ENCODE data around the gene MTIF3. TPM values are rescaled to one million over a fixed set of nuclear protein-coding genes. Genes with fewer than 3 reads are reported as not detected.
"Not testable (repeated sequence)": the region's sequence is repeated elsewhere in the genome, so short reads cannot be mapped to it uniquely, and the experiment has no call there.

The MTIF3 gene
- total and polyA plus RNA-seq, 12 donors = 103 to 217 (median 122) TPM

GRCh38 chr13:27403203-27403678, 47.1 kb downstream of the MTIF3 start:
- intact Hi-C loops (cut with DNase I) = loop anchor here in 1 of 10 donors (10.0 kb wide), 1 partner anchor 132 kb away; no protein-coding TSS in a partner anchor
- H3K27ac ChIP-seq = peak overlapping the region in 6 of 10 donors; percentile 17 to 78 (median 44)
- 15 to 26% methylated on average over 3 of the region's 3 CpGs for WGBS, 2 donors

GRCh38 chr13:27401210-27401609, 49.2 kb downstream of the MTIF3 start:
- Histone ChIP-seq H3K27ac (no peak overlapping the region), H3K4me1 (peaks cover 0 to 21% (median 13%) of the 10 kb centered on the region in 9 donors), H3K9me3 (no peaks in the 10 kb centered on the region), H3K27me3 (peaks cover 0 to 17% (median 1%) of the 10 kb centered on the region in 7 donors), H3K4me3 (no peak overlapping the region), H3K36me3 (no peaks in the 10 kb centered on the region)
- intact Hi-C loops (cut with DNase I) = loop anchor here in 1 of 10 donors (10.0 kb wide), 1 partner anchor 134 kb away; no protein-coding TSS in a partner anchor
- no peak for TF ChIP-seq CTCF (IDR thresholded peaks at IDR 0.05)
- peak in 1 of 2 donors; percentile 23 for DNase-seq
- WGBS, 2 donors = 61 to 65% methylated on average over 3 of the region's 3 CpGs
- peak in 4 of 8 donors; percentile 39 to 49 (median 43) for ATAC-seq

More at GRCh38 chr13:27403203-27403678, 47.1 kb downstream of the MTIF3 start:
- Histone ChIP-seq H3K36me3 (no peaks in the 10 kb centered on the region), H3K9me3 (no peaks in the 10 kb centered on the region), H3K4me3 (no peak overlapping the region), H3K4me1 (peaks cover 0 to 21% (median 13%) of the 10 kb centered on the region in 9 donors), H3K27me3 (no peaks in the 10 kb centered on the region)
- ATAC-seq = peak in 7 of 8 donors; percentile 36 to 69 (median 50)
- DNase-seq = no peak
- TF ChIP-seq CTCF (IDR thresholded peaks at IDR 0.05) = no peak

- 80 to 97% methylated on average over 6 of the region's 6 CpGs for WGBS, 2 donors
- Histone ChIP-seq H3K4me1 (peaks cover 0 to 21% (median 13%) of the 10 kb centered on the region in 9 donors), H3K27me3 (peaks cover 0 to 22% (median 3%) of the 10 kb centered on the region in 7 donors)
- H3K36me3 ChIP-seq, H3K4me3 ChIP-seq, H3K9me3 ChIP-seq, DNase-seq, ATAC-seq, H3K27ac ChIP-seq: not testable (repeated sequence)
- intact Hi-C loops (cut with DNase I) = loop anchor here in 1 of 10 donors (10.0 kb wide), 1 partner anchor 134 kb away; no protein-coding TSS in a partner anchor
Observed at GRCh38 chr13:27400405-27400804, 50.0 kb downstream of the MTIF3 start.

GRCh38 chr13:27398360-27398759, 52.0 kb downstream of the MTIF3 start:
- Histone ChIP-seq H3K27me3 (peaks cover 0 to 28% (median 3%) of the 10 kb centered on the region in 7 donors), H3K4me3 (no peak overlapping the region), H3K4me1 (peaks cover 0 to 17% (median 6%) of the 10 kb centered on the region in 9 donors), H3K9me3 (no peaks in the 10 kb centered on the region), H3K27ac (no peak overlapping the region), H3K36me3 (no peaks in the 10 kb centered on the region)
- TF ChIP-seq CTCF (IDR thresholded peaks at IDR 0.05) = no peak
- ATAC-seq (no peak), DNase-seq (no peak)
- 65 to 69% methylated on average over 4 of the region's 4 CpGs for WGBS, 2 donors
- intact Hi-C loops (cut with DNase I) = no loop called here

- Histone ChIP-seq H3K27ac (no peak overlapping the region), H3K36me3 (no peaks in the 10 kb centered on the region), H3K9me3 (no peaks in the 10 kb centered on the region), H3K4me1 (peaks cover 0 to 7% (median 0%) of the 10 kb centered on the region in 9 donors), H3K4me3 (no peak overlapping the region), H3K27me3 (peaks cover 0 to 28% (median 3%) of the 10 kb centered on the region in 7 donors)
- DNase-seq (no peak), ATAC-seq (no peak)
- WGBS, 2 donors = 89 to 91% methylated on average over 7 of the region's 7 CpGs
- intact Hi-C loops (cut with DNase I) = no loop called here
- TF ChIP-seq CTCF (IDR thresholded peaks at IDR 0.05) = no peak
Observed at GRCh38 chr13:27396252-27396846, 54.0 kb downstream of the MTIF3 start.

Measured in heart right ventricle (tissue), 16 donors.